Fibroblast of gingiva (primary cell): Measurements from ENCODE around the gene RASGRP2.

Experiments
- DNase-seq: peaks from one replicate; pipeline ENCODE4 v3.0.0-alpha.2; 2011; ENCODE audit warnings: low read depth

Gene RASGRP2

GRCh38 chr11:64755681-64756361, 11.9 kb upstream of the RASGRP2 start:
- no peak for DNase-seq

- DNase-seq = no peak
These were observed 11.1 kb upstream of the RASGRP2 start for GRCh38 chr11:64754919-64755662.

- DNase-seq = no peak
These were observed 10.4 kb upstream of the RASGRP2 start for GRCh38 chr11:64754124-64754918.

GRCh38 chr11:64753380-64754123, 9.6 kb upstream of the RASGRP2 start:
- DNase-seq = no peak

- DNase-seq = no peak
These were observed 9.1 kb upstream of the RASGRP2 start for GRCh38 chr11:64753019-64753379.

GRCh38 chr11:64752175-64752970, 8.4 kb upstream of the RASGRP2 start:
- no peak for DNase-seq

GRCh38 chr11:64751580-64751979, 7.6 kb upstream of the RASGRP2 start:
- no peak for DNase-seq

GRCh38 chr11:64751136-64751535, 7.2 kb upstream of the RASGRP2 start:
- no peak for DNase-seq

- no peak for DNase-seq
These were observed 6.6 kb upstream of the RASGRP2 start for GRCh38 chr11:64750361-64751054.

- peak; percentile 84 for DNase-seq
These were observed 4.2 kb upstream of the RASGRP2 start for GRCh38 chr11:64747961-64748665.

GRCh38 chr11:64746486-64746885, 2.5 kb upstream of the RASGRP2 start:
- no peak for DNase-seq

GRCh38 chr11:64745521-64746328, 1.8 kb upstream of the RASGRP2 start:
- peak; percentile 34 for DNase-seq

GRCh38 chr11:64745189-64745520, 1.2 kb upstream of the RASGRP2 start:
- no peak for DNase-seq

GRCh38 chr11:64744544-64745188, 724 bp upstream of the RASGRP2 start:
- no peak for DNase-seq

GRCh38 chr11:64742889-64743590, 902 bp downstream of the RASGRP2 start:
- DNase-seq = peak; percentile 60

- no peak for DNase-seq
These were observed 1.7 kb downstream of the RASGRP2 start for GRCh38 chr11:64742087-64742888.

- no peak for DNase-seq
These were observed 2.4 kb downstream of the RASGRP2 start for GRCh38 chr11:64741375-64742086.
